HG03571 (cell line): ENCODE results near the gene VEGFB.

ENCODE experiments used
- ATAC-seq: cut with Tn5 transposase; IDR thresholded peaks from one replicate; pipeline ENCODE4 v1.9.1; 2021; ENCODE audit not compliant: unreplicated experiment

The VEGFB gene

DNA sequence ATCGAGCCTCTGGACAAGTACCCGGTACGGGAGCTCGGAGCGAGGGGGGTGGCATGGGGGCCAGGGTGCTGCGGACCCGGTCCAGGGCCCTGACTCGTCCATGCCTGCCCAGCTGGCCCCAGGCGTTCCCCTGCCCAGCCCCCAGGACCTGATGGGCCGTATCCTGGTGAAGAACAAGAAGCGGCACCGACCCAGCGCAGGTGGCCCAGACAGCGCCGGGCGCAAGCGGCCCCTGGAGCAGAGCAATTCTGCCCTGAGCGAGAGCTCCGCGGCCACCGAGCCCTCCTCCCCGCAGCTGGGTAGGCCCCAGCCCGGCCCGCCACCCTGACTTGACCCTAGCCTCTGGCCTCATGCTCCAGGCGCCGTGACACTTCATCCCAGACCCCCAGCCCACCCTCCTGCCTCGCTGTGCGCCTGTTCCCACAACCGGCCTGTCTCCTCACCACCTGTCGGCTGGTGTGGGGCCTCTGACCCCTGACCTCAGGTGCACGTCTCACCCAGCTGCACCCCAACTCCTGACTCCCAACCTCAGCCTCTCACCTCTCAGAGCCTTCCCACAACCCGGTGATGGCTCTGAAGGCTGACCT, 24.7 kb downstream of the VEGFB start:
- ATAC-seq, result no peak

DNA sequence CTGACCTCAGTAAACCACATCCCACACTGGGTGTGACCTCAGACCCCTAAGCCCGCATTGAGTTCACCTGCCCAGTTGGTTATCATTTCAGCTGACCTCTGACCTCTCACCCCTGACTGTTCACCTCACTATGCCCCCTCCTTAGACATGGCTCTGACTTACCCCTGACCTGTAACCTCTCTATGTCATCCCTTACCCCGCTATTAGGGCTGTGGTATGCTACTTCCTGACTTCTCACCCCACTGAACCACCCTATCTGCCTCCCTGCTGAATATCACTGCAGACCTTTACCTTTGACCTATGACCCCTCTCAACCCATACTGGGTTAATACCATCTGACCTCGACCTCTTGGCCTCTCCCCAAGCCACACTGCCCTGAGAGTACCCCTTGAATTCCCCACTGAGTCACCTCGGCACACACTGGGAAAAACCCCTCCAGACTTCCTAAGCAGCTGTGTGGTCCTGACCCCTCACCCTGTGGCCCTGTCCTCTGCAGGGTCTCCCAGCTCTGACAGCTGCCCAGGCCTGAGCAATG, 25.2 kb downstream of the VEGFB start:
- ATAC-seq, result no peak

DNA sequence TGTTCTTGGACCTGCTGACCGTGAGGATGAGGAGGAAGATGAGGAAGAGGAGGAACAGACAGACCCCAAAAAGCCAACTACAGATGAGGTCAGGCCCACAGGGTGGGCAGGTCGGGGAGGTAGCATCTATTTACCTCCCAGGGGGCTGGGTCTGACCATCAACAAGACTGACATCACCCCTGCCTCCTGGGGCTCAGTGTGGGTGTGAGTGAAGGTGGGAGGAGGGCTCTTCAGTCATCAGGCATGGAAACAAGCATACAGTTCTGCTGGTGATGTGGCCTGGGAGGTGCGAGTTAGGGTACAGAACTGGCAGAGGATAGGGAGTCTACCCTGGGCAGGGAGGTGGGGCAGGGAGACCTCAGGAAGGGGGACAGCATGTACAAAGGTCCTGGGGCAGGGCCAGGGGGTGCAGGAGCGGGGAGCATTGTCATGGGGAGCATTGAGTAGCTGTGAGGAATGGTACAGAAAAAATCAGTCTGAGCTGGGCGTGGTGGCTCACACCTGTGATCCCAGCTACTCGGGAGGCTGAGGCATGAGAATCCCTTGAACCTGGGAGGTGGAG, 25.8 kb downstream of the VEGFB start:
- ATAC-seq, result no peak

GRCh38 chr11:64261556-64262080, 27.2 kb downstream of the VEGFB start:
- no peak for ATAC-seq

- ATAC-seq, result no peak
Measured at GRCh38 chr11:64262271-64263002, 28.1 kb downstream of the VEGFB start.

- no peak for ATAC-seq
Measured at GRCh38 chr11:64263021-64263946, 28.9 kb downstream of the VEGFB start.

DNA sequence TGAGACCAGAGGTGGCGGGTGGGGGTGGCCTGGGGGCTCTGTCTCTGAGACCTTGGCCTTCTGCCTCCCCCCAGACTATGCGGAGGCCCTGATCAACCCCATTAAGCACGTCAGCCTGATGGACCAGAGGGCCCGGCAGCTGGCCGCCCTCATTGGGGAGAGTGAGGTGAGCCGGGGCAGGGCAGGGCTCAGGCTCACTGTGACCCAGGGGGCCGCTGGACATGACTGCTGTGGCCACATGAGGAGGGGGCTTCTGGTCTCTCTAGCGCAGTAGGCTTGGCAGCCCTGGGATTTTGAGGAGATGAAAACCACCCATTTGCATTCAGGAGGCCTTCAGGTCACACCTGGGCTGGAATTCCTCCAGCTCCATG, 29.5 kb downstream of the VEGFB start:
- no peak for ATAC-seq

DNA sequence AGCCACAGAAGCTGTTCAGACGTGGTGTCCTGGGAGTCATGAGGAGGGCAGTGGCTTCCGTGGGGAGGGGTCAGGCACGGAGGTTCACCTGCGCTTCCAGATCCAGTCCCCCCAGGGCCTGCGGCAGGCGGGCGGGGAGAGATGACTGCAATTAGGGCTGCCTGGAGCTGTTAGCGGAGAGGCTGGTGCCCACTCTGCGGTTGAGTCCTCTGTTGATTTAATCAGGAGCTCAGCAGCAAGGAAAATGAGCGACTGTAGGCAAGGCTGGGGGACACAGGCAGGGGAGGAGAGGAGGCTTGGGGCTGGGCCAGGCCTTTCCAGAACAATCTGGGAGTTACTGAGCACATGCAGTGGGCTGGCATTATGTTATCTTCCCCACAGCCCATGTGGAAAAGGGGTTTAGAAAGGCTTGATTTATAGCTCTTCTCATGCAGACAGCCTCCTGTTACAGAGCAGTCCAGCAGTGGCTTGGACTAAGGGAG, 30.0 kb downstream of the VEGFB start:
- no peak for ATAC-seq

- ATAC-seq, result no peak
Measured at GRCh38 chr11:64265176-64266160, 31.1 kb downstream of the VEGFB start.

DNA sequence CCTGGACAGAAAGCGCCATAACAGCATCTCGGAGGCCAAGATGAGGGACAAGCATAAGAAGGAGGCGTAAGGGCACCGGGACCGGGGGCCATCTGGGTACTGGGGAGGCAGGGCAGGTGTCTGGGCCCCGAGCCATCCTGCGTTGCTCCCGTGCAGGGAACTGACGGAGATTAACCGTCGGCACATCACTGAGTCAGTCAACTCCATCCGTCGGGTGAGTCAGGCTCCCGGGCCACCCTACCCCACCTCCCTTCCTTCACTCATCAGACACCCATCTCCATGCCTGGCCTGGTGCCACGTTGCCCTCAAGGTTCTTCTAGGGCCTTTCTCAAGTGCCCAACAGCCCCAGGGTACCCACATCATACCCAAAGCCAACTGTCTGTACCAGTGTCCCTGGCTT, 32.0 kb downstream of the VEGFB start:
- no peak for ATAC-seq

GRCh38 chr11:64267207-64267945, 33.0 kb downstream of the VEGFB start:
- no peak for ATAC-seq

DNA sequence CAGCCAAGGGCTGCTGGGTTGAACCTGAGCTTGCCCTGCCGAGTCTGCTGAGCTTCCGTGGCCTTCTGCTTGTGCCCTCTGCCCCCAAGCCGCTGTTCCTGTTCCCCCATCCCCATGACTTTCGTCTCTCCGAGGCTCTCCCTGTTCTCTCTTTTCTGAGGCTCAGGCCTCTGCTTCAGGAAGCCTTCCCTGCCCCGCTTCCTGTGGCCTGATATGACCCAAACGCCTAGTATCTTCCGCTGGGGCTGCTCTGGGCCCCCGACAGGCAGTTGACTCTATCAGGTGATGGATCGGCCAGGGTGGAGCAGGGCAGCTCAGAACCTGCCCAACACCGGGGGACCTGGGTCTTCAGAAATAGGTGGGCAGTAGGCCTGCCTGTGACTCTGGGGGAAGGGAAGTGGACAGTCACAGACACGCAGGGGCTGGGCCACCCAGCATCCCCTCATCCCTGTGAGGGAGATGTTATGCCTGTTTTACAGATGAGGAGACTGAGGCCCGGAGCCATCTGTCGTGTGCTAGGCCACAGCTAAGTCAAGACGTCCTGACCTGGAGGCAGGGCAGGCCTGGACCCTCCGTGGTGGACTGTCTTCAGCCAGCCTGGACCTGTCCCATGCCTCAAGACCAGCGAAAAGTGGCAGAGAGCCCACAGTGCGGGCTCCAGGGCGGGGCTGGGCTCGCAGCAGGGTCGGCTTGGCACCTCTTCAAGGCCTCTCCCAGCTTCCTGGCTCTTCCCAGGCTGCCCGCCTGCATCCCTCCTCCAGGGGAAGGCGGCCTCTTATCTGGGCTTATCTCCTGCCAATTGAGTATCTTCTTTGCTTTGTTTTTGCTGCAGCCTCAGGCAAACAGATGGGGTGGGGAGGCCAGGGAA, 33.9 kb downstream of the VEGFB start:
- ATAC-seq, result no peak

DNA sequence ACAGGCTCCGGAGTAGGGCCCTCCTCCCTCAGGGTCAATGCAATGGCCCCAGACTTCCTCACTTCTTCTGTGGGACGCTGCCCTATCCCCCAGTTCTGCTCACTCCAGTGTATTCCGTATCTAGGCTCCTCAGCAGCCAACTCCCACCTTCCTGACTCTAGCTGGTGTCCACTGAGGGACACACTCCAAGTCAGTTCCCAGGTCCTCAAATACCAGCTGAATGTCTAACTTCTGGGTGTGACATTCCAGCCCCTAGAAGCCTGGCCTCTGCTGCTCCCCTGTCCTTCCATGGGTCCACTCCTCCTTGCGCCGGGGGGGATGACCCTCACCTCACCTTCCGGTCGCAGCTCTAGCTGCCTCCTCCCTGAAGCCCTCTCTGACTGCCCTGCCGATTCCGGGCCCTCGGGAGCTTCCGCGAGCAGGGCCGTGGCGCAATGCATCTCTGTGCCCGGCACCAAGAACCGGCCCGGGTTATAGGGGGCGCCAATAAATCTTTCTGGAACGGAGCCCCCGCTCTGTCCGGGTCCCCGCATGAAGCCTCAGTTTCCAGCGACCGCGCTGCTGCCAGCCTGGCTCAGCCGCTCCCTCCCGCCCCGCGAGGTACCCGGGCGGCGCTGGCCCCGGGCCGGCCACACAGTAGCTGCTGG, 34.6 kb downstream of the VEGFB start:
- peak; percentile 14 for ATAC-seq

GRCh38 chr11:64269540-64270220, 35.3 kb downstream of the VEGFB start:
- ATAC-seq, result peak; percentile 54

GRCh38 chr11:64275031-64275800, 40.8 kb downstream of the VEGFB start:
- no peak for ATAC-seq

DNA sequence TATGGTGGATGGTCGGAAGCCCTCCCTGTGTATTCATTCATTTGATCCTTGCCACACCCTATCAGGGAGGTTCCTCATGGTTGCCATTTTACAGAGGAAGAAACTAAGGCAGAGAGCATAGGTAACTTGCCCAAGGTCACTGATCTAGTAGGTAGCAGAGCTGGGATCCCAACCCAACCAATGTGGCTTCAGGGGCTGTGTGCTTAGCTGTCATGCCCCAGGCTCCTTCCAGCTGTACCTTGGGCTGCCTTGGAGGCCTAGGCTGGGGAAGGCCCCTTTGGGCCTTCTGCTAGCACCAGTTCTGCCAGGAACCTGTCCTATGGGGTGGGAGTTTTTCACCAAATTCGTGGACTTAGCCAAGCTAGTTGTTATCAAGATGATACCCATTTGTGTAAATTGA, 41.5 kb downstream of the VEGFB start:
- ATAC-seq, result no peak
